HG03469 (cell line): ENCODE results near the gene TLX2.
A peak's percentile ranks its signal among the peaks of the same experiment; 100 is the strongest.
"Not testable (repeated sequence)": the region's sequence is repeated elsewhere in the genome, so short reads cannot be mapped to it uniquely, and the experiment has no call there.

ENCODE experiments used
- ATAC-seq: cut with Tn5 transposase; IDR thresholded peaks from one replicate; pipeline ENCODE4 v1.9.1; 2021; ENCODE audit warnings: mild to moderate bottlenecking, moderate library complexity, moderate number of reproducible peaks; ENCODE audit not compliant: unreplicated experiment

The TLX2 gene

GRCh38 chr2:74552914-74553811 lies 38.9 kb downstream of the TLX2 start:
- no peak for ATAC-seq

GRCh38 chr2:74553892-74554819 lies 39.9 kb downstream of the TLX2 start, which contains the start of the genes DOK1 and LOXL3:
DOK1 (plus strand) TSS chr2:74554720; CDS start chr2:74554755, 35 bp downstream.
LOXL3 (minus strand) TSS chr2:74553942; CDS start chr2:74552634, 1,308 bp downstream.
- peak; percentile 29 for ATAC-seq

- ATAC-seq, result no peak
These were observed 40.7 kb downstream of the TLX2 start for GRCh38 chr2:74554820-74555531.

- ATAC-seq, result no peak
These were observed 41.4 kb downstream of the TLX2 start for GRCh38 chr2:74555610-74556103.

GRCh38 chr2:74556159-74556558 lies 41.9 kb downstream of the TLX2 start:
- no peak for ATAC-seq

GRCh38 chr2:74556831-74557370 lies 42.7 kb downstream of the TLX2 start:
- no peak for ATAC-seq

GRCh38 chr2:74558284-74559230 lies 44.3 kb downstream of the TLX2 start:
- ATAC-seq, result no peak

- ATAC-seq, result no peak
These were observed 45.7 kb downstream of the TLX2 start for GRCh38 chr2:74559912-74560311.

GRCh38 chr2:74560591-74560990 lies 46.3 kb downstream of the TLX2 start:
- no peak for ATAC-seq

- not testable (repeated sequence) for ATAC-seq
These were observed 46.8 kb downstream of the TLX2 start for GRCh38 chr2:74561022-74561421.

- ATAC-seq, result no peak
These were observed 48.0 kb downstream of the TLX2 start for GRCh38 chr2:74562126-74562775.

- ATAC-seq, result no peak
These were observed 50.0 kb downstream of the TLX2 start for GRCh38 chr2:74564222-74564621.

GRCh38 chr2:74566076-74566753 lies 52.0 kb downstream of the TLX2 start:
- ATAC-seq, result no peak

- ATAC-seq, result no peak
These were observed 52.5 kb downstream of the TLX2 start for GRCh38 chr2:74566754-74567085.
